HG02870 (cell line): ENCODE measurements around the gene WRAP73.
A peak's percentile ranks its signal among the peaks of the same experiment; 100 is the strongest.

Source experiments
- ATAC-seq: cut with Tn5 transposase; IDR thresholded peaks from one replicate; pipeline ENCODE4 v1.9.1; 2021; ENCODE audit warnings: mild to moderate bottlenecking, moderate library complexity; ENCODE audit not compliant: unreplicated experiment

WRAP73 gene, protein sequence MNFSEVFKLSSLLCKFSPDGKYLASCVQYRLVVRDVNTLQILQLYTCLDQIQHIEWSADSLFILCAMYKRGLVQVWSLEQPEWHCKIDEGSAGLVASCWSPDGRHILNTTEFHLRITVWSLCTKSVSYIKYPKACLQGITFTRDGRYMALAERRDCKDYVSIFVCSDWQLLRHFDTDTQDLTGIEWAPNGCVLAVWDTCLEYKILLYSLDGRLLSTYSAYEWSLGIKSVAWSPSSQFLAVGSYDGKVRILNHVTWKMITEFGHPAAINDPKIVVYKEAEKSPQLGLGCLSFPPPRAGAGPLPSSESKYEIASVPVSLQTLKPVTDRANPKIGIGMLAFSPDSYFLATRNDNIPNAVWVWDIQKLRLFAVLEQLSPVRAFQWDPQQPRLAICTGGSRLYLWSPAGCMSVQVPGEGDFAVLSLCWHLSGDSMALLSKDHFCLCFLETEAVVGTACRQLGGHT

DNA sequence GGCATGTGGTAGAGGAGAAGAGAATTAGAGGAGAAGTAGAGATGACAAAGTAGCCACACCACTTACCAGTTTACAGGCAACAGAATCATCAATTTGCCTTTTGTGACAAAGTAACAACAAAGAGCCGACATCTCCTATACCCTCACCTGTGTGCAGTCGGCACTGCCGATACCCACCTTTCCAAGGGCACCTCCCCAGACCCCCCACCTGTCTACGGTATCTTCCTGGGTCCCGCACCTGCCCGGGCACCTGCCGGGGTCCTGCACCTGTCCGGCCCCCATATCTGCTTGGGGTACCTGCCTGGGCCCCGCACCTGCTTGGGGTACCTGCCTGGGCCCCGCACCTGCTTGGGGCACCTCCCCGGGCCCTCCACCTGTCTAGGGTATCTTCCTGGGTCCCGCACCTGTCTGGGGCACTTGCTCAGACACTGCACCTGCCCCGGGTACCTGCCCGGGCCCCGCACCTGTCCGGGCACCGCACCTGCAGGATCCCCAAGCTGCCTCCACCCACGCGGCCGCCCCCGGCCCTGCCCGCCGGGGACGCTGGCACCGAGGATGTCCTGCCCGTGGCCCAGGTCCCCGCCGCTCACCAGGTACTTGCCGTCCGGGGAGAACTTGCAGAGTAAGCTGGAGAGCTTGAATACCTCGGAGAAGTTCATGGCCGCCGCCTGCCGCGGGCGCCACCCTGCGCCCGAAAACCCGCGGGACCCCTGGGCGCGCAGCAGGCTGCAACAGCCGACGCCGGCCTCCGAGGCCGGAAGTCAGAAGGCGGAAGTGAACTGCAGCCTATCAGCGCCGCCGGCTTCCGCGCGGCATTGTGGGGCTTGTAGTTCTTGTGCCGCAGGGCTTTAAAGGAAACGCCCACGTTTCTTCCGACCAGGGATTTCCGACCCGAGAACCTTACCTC, at the start of gene WRAP73:
Gene WRAP73 (minus strand): TSS at position 762 of the 906 bp plus-strand sequence. CDS start 104 bp downstream, at position 658.
- ATAC-seq = peak; percentile 59

DNA sequence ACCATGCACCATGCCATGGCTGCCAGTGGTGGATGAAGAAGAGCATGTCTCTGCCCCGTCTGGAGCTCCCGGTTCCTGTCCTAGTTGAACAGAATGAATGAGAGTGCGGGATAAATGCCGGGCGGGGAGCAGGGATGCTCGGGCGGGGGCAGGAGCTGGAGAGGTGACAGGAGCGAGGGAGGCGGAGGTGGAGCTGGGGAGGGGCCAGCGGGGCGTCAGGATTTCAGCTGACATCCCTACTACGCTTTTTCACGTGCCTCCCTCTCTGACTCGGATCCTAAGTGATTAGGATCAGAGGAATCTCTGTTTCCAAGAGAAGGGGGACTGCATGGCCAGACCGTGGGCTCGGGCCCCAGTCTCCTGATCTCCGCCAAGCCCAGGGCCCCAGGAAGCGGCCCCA, 49.7 kb upstream of the WRAP73 start:
- ATAC-seq = no peak

DNA sequence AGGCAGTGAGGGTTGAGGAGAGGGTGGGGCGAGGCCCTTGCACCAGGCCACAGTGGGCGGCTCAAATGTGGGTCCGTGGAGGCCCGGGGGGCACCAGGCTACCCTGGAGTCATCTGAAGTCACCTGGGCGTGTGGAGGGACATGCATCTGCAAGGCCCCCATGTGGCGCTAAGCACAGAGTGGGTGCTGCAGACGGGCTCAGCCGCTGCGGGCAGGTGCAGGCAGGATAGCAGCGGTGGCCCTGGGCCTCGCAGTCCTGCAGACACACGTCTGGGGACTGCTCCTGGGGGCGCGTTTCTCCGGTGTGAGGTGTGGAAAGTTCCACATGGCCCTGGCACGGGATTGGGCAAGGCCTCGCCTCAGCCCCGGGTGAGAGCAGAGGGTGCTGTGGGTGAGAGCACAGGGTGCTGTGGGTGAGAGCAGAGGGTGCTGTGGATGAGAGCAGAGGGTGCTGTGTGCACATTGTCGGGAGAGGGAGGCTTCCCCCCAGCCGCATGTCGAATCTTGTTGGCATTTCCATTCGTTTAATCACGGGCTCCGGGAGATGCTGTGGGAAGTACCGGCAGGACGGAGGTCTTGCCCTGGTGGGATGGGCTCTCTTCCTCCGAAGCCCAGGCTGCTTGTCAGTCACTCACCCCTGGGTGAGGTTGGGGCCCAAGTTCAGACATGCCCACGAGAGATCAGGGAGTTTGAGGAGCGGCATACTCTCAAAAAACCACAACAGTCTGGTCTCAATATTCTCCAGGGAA, 48.9 kb upstream of the WRAP73 start:
- ATAC-seq = no peak

DNA sequence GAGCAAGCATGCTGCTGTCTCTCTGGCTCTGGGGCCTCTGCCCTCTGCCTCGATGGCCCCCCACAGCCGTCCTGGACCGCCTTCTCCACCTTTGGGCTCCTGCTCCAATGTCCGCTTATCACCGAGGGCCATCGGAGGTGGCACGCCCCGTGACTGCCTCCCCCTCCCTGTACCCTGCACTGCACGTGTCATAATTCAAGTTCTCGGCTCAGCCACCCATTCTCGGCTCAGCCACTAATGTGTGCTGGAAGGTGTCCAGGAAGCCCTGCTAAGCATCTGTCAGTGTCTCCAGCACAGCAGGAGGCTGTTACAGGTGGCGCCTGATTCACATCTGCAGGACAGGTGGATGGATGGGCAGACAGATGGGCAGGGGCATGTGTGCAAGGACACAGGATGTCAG, 47.9 kb upstream of the WRAP73 start:
- ATAC-seq = no peak

DNA sequence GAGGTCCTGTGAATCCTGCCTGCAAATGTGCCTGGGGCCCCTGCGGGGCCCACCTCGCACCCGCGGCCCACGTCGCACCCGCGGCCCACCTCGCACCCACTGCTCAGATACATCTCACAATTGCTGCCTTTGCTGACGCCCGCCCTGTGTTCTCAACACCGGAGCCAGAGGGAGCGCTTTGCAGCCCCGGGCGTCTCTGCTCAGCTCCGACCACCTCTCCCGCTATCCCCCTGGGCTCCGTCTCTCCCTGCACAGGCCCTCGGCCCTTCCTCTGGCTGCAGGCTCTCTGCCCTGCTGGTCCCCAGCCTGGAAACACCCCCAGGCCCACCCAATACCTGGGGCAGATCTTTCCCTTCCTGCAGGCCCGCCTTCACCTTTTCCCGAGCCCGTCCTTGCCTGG, 47.2 kb upstream of the WRAP73 start:
- no peak for ATAC-seq

DNA sequence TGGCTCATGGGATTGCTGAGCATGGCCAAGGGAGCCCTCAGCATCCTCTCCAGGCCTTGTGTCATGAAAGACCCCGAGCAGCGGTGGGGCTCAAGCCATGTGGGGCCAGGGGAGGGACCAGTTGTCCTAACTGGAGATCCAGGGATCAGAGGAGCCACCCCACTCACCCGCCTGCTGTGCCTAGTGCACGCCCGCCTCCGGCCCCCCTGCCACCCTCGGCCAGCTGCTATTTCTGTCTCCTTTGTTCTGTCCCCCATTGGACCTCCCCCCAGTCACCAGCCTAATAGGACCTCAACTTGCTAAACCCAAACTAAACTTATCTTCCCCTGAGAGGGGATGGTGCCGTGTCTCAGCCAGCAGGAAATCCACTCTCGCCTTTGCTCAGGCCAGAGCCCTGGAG, 46.8 kb upstream of the WRAP73 start:
- ATAC-seq = no peak

DNA sequence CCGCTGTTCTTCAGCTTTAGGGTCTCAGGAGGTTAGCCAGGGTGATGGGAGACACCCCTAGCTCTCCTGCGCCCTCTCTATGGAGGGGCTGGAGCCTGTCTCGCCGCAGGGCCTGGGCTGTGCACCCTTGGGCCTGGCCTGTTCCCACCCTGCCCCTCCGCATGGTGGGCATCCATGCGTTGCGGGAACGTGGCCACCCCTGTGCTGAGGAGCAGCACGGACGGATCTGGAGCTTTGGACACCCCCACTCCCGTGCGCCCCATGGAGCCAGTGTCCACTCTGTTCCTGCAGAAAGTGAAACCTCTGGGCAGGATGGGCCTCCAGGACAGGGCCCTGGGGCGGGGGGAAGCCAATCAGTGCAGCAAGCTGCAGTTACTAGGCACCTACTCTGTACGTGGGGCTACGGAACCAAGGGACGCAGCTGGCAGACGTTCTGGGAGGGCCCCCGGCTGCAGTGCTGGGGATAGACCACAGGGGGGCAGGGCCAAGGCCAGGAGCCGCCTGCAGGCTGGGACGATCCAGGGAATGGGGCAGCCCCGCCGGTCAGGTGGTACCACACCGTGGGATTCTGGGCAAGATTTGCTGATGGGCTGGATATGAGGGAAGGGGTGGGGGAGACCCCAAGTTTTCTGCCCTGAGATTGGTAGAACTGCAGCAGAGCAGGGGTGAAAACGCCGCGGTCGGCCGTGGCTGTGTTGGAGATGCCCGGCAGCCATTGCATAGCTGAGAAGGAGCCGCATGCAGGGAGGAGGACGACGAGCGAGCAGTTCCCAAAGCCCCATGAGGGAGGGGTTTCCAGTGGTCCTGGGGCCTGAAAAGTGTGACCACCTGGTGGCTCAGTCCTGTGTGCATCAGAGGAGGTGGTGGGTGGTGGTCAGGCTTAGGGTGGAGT, 45.7 kb upstream of the WRAP73 start:
- ATAC-seq = no peak

DNA sequence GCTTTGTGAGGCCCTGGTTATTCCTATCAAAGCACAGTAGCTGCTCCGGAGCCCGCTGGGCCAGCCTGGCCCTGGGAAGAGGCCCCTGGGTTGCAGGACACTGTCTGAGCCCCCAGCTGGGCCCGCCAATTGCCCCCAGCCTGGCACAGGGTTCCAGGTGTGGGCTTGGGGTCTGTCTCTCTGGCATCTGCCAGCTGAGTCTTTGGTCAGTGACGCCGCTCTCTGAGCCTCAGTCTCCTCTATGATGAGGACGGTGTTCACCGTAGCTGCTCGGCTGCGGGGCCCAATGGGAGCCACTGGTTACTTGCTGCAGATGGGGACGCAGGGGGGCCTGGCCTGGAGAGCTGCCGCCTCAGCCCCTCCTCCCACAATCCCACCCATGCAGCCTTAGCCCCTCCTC, 43.4 kb upstream of the WRAP73 start:
- ATAC-seq = no peak

DNA sequence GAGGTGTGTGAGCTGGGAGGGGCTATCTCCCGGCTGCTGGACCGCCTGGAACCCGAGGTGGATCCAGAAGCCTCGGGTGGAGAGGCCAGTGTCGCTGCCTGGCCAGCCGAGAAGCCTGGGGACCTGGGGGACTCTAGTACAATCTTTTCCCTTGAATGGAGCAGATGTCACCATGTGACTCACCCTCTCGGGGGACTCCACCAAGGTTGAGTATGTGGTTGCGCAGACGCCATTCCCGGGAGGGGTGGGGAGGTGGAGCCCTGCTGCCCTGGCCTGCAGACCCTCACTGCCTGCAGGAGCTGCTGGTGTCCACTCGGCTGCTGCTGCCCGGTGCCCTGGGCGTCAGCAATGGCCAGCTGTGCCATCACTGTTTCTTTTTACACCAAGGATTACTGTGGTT, 42.7 kb upstream of the WRAP73 start:
- ATAC-seq = no peak

DNA sequence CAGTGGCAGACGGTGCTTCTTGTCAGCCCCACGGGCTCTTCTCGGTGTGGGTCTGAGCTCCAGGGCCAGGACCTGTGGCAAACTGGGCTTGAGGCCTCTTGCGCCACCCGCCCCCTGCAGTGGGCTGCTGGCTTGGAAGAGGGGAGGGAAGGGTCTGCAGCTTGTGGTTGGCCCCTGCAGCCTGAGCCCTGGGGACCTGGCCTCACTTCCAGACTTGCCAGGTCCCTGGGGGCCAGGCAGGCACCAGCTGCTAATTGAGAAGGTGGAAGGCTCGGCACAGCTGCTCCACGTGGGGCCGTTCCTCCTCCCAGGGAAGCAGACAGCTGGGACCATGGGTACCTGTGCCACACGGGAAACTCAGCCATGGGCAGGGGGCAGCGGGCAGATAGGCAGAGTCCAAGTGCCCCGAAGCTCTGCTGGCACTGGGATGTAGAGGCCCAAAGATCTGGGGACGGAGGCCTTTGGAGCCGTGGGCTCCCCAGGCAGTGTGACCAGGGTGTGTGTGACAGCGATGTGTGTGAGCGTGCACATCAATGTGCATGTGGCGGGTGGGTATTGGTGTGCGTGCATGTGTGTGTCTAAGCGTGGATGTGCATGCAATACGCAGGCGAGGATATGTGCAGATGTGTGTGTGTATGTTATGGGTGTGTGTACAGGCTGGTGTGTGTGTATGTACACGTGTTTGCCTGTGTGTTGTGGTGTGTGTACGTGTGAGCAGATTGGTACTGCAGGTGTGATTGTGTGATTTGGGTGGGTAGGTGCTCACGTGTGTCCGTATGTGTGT, 41.7 kb upstream of the WRAP73 start:
- no peak for ATAC-seq

DNA sequence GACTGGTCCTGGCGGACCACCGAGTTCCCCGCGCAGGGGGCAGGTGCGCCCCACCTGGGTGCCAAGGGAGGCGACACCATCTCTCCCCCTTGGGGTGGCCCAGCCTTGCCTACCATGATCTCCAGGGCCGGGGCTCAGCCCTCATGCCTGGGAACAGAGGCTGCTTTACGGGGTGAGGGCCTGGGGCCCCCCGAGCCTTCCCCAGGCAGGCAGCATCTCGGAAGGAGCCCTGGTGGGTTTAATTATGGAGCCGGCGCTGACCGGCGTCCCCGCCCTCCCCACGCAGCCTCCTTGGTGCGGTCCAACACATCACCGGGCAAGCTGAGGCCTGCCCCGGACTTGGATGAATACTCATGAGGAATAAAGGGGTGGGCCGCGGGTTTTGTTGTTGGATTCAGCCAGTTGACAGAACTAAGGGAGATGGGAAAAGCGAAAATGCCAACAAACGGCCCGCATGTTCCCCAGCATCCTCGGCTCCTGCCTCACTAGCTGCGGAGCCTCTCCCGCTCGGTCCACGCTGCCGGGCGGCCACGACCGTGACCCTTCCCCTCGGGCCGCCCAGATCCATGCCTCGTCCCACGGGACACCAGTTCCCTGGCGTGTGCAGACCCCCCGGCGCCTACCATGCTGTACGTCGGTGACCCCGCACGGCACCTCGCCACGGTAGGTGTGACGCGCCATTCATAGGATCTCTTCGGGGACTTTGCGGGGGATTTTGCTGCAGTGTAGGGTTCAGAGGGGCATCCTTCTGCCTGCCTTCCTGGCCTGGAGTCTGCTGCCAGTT, 40.6 kb upstream of the WRAP73 start:
- no peak for ATAC-seq

DNA sequence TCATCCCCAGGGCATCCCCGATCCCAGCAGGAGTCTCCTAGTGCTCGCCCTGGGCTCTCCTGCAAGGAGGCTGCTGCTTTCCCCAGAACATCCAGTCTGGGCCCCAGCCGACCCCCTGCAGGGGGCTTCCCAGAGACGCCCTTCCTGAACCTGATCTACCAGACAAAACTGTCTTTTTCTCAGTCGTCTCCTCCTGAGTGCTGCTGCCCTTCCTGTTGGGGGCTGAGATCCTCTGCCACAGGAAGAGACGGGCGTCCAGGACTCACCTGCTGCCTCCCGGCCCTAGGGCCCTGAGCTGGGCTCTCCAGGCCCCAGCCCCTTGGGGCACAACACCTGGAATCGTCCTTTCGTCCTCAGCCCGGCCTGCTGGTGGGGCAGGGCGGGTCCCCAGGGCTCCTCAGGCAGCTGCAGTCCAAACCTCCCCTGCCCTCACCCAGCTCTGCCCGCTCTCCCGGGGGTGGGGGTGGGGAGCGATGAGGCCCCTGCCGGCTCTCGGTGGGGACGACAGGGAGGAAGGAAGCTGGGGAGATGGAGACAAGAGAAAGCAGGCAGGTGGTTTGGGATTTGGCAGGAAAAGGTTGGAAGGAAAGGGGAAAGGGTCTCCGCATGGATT, 39.3 kb upstream of the WRAP73 start:
- ATAC-seq = no peak

DNA sequence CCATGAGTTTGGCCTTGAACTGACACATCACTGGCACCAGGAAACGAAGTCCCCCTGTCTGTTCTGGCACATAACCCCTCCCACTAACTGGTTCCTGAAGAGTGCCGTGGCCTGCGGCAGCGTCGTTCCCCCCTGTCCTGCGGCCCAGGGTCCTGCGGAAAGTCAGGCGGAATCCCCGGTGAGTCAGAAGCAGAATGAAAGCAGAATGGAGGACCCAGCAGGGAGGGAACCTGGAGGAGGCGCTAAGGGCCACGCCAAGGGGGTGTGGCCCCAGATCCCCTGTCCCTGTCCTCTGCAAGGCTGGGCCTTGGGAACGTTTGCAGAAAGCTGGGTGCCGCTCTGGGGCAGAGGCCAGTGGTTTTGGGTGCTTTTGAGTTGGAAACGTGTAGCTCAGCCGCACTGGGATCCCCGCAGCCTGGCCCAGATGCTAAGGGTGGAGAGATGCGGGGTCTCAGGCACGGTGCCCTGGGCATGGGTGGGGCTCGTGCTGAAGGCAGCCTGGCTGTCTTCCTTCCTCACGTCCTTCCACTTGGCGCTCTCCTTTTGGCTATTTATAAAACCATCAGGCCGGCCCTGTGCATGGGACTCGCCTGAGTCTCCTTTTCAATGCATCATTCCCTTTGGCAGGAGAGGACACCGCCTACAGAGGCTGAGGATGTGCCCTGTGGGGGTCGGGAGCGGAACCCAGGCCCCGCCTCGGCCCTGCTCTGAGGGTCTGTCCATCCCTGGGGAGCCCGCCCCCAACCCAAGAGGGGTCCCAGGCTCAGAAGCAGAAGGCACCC, 38.6 kb upstream of the WRAP73 start:
- no peak for ATAC-seq

DNA sequence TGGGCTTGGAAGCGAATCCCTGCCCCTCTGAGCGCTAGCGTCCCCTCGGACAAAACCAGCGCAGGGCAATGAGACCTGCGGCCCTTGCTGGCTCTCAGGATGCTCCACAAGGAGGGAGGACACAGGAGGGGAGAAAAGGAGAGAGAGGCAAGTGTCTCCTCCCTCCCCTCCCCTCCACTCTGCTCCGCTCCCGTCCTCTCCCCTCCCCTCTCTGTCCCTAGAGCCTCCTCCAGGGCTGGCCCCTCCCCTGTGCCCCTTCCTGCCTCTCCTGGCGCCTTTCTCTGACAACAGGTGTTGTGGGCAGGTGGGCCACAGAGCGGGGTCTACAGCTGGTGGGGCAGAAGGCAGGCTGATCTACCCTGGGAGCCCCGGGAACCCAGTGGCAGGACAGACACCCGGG, 37.6 kb upstream of the WRAP73 start:
- no peak for ATAC-seq

DNA sequence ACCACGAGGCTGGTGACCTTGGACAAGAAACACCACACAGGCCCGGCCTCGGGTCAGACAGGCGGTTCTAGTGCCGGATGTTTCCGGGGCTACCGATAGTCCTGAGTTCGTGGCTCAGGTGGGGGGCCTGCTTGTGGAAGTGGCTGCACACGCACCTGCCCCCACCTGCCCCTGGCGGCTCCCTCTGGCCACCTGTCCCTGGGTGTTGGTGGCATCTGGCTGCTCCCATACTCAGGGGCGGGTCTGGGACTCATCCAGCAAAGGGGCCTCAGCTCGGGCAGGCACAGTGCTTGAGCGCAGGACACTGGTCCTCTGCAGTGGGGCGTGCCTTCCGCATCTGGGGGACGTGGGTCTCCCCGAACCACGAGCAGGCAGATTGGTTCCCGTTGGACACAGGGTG, 36.0 kb upstream of the WRAP73 start:
- ATAC-seq = no peak

DNA sequence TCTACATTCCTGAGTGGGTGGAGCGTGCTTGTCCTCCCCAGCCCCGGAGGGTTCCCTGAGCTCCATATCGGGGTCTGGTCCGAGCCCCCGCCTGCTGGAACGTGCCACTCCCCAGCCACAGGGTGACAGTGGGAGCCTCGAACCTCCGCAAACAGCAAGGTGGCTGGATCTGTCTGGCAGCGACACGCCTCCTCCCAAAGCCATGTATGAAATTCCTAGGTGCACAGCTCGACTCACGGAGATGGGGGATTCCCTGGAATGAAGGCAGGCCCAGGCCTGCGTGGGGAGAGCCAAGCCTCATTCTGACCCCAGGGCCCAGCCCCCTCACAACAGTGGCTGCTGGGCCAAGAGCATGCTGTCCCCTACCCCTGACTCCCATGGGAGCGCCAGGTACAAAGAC, 35.3 kb upstream of the WRAP73 start:
- no peak for ATAC-seq

DNA sequence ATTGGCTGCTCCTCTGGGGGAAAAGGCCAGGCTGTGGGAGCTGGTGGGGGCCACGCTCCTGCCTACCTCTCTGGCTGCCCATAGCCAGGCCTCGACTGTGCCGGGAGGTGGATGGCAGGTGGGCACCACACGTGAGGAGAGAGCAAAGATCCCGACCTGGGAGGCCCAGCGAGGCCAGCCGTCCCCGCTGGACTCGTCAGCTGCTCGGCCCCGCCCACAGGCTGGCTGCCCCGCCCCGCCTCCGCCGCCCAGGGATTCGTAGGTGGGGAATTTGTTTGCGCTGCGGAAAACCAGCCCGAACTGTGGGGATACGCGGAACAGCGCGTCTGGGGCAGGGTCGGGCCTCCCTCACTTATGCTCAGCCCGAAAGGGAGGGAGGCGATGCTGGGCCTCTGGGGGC, 34.1 kb upstream of the WRAP73 start:
- no peak for ATAC-seq
